AG09319 (cell line): ENCODE measurements around the gene UNC5A.

ENCODE experiments used
- DNase-seq: peaks from one replicate; pipeline ENCODE4 v3.0.0-alpha.2; 2010; ENCODE audit warnings: low read depth; ENCODE audit errors: extremely low read depth
- TF ChIP-seq, protein P1 (sequence below): IDR thresholded peaks from 2 replicates; pipeline ENCODE4 v1.5.1; 2011; ENCODE audit warnings: low read depth, mild to moderate bottlenecking, inconsistent platforms, low read length, moderate library complexity

The UNC5A gene

DNA sequence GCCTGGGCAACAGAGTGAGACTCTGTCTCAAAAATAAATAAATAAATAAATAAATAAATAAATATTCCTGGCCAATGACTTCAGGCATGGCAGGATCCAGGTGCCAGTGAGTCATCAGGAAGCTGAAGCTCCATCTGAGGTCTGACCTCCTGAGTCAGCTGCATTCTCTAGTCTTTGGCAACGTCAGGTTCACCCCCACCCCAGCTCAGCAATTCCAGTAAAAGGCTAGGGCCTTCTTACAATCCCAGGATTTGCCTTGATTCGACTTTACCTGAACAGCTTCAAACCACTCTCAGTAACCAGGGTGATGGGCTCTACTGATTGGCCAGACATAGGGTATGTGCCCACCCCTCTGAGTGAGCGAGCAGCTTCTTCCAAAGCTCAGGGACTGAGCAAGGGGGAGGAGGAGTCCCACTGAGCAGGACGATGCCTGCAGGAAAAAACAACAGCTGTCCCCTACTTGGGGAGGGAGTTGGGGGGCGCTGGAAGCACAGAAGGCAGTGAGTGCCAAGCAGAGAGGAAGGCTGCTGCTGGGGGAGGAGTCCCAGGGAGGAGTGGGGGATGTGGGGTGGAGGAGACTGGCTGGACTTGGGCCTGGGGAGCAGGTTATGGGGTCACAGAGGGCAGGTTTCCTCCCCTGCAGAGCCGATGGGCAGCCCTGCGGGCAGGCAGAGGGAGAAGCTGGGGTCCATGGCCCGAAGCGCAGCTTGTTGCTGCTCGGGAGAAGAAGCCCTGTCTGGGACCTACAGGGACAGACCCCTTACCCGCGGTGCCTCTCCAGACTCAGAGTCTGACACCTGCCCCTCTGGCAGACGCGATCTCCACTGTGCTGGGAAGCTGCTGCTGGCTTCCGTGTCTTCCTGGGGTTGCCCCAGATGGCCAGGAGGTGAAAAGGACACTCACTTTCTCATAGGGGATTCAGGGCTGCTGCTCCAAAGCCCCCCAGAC lies 25.9 kb upstream of the UNC5A start:
- no peak for DNase-seq
- TF ChIP-seq, protein P1, sequence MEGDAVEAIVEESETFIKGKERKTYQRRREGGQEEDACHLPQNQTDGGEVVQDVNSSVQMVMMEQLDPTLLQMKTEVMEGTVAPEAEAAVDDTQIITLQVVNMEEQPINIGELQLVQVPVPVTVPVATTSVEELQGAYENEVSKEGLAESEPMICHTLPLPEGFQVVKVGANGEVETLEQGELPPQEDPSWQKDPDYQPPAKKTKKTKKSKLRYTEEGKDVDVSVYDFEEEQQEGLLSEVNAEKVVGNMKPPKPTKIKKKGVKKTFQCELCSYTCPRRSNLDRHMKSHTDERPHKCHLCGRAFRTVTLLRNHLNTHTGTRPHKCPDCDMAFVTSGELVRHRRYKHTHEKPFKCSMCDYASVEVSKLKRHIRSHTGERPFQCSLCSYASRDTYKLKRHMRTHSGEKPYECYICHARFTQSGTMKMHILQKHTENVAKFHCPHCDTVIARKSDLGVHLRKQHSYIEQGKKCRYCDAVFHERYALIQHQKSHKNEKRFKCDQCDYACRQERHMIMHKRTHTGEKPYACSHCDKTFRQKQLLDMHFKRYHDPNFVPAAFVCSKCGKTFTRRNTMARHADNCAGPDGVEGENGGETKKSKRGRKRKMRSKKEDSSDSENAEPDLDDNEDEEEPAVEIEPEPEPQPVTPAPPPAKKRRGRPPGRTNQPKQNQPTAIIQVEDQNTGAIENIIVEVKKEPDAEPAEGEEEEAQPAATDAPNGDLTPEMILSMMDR, result no peak

DNA sequence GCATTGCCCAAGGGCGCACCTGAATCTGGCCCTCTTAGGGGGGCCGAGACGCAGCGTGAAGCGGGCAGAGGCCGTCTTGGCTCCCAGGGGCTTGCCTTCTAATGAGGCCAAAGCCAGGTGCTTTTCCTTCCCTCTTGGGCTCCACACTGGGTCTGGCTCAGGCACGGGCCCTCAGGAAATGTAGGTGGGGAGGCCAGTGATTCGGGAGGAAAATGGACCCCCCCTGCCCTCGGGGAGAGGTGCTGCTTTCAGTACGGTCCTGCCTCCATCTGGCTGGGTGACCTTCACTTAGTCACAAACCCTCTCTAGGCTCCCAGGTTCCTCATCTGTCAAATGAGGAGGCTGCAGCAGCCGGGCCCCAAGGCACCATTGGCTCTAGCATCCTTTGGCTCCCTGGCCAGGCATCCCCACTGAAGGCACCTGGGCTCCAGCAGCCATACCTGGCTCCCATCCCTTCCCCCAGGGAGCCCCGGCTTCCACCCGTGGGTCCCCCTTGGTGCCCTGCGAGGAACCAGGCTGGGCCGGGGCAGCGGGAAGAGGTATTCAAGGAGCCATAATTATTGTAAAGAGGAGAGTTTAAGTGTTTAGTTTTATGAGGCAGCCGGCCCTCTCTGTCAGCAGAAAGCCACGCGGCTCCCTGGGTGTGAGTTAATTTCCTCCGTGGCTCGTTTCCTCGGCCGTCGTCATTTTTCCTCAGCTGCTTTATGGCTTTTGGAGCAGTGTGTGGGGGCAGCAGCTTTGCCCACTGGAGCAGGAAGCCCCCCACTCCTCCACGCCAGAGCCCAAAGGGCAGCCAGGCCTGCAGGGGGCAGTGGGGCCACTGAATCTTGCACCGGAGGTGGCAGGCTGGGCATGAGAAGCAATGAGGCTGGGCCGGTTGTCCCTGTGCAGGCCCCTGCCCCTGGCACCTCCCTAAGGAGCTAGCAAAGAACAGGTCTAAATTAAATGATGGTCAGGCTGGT lies 24.9 kb upstream of the UNC5A start:
- TF ChIP-seq, protein P1, result no peak
- DNase-seq, result no peak

DNA sequence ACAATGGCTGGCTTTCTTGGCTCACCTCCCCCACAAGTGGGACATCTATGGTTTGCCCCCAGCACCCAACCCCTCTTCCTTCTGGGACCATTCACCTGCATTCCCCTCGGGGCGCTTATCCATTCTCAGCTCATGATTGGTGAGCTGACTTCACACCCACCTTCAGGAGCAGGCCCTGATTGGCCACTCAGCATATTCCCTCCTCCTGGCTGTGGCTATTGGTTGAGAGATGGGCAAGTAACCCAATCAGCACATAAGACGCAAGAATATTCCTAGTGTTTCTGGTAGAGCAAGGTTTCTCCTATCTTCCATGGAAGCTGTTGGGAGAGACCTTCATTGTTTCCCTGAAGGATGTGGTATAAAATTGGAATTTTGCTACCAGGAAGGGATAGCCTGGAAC lies 22.7 kb upstream of the UNC5A start:
- DNase-seq, result no peak

DNA sequence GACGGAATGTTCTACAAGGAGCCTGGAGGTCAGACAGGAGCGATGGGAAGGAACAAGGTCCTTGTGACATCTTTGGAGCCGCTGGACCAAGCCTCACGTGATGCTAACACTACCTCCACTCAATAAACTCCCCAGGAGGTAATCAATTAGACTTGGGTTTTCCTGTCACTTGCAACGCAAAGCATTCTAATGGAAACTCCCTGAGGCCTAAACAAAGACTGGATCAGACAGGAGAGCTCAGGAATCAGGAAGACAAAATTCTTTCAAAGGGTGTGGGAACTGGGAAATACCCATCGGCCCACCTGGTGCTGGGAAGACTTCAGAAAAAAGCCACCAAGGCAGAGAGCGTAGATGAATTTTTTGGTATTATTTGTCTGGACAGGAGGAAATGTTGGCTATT lies 22.3 kb upstream of the UNC5A start:
- TF ChIP-seq, protein P1, result no peak

More for the DNA sequence above, 22.7 kb upstream of the UNC5A start:
- TF ChIP-seq, protein P1, result no peak

DNA sequence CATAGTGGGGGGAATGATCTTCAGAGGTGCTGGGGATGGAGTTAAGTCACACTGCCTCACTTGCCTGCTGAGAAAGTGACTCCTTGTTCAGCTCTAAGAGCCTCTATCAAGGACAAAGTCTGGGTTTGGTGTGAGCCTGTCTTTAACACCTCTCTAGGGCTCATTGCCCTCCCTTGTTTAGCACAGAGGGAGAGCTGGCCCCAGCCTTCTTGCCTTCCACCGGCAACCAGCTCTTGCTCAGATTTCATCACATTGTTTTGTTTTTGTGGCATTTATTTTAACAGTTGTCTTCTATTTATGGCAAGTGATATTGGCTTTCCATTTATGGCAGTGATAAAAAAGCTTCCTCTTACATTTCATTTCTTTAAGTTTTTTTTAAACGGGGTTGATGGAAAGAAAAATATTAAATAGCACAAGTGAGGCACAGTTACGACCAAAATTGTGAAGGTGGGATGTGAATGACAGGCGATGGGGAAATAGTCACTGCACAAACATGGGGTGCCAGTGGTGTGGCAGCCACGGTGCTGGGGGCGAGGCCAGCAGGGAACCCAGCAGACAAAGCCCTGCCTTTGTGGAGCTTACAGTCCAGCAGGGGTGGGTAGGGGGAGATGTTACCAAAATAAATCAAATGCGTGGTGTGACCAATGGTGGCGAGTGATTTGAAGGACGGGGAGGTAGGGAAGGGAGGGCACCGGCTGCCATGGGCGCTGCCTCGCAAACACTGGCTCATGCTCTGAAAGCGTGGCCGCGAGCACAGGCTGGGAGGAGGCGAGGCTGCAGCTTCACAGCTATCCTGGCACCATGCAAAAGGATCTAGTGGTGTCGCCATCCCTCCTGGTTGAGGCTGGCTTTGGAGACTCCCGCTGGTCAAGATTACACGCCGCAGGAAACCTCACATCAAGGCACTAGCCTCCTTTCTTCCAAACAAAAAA lies 21.2 kb upstream of the UNC5A start:
- DNase-seq, result no peak
- TF ChIP-seq, protein P1, result no peak

More for the DNA sequence above, 22.3 kb upstream of the UNC5A start:
- DNase-seq, result no peak

DNA sequence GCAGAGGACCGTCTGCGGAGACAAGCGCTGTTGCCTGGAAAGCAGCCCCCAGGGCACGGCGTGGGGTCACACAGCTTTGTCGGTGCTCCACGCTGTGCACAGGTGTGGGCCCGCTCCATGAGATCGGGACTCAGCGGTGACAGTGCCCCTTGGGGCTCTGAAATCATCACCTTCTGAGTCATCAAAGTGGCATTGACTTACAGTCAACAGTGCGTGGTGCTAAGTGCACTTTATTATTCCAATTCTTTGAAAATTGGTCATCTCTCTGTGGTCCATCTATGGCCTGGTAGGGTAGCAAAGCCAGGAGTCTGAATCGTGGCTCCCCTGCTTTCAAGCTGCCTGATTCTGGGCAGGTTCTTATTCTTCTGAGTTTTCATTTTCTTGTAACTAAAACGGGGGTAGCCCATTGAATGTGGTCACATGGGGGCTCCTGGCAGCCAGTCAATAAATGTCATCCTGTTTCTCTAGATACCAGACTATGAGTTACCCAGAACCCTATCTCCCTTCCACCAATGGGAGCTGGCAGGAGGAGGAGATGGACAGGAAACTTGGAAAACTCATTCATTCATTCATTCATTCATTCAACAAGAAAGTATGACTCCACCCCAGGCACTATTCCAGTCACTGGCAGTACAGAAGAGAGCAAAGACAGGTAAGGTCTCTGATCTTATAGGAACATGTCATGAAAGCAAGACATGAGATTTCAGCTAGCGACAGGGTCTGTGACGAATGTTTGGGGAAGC lies 20.3 kb upstream of the UNC5A start:
- TF ChIP-seq, protein P1, result no peak
- no peak for DNase-seq
